K562 (cell line): ENCODE results near the gene COX20. TPM values are rescaled to one million over a fixed set of nuclear protein-coding genes. Genes with fewer than 3 reads are reported as not detected.
A peak's percentile ranks its signal among the peaks of the same experiment; 100 is the strongest.

Experiments used
- ARHGAP35 ChIP-seq: fragments of 450-650 bp; IDR thresholded peaks from 2 replicates; pipeline ENCODE4 v1.6.1; 2018; ENCODE audit not compliant: partially characterized antibody
- CTCFL ChIP-seq: IDR thresholded peaks from 2 replicates; pipeline ENCODE4 v1.6.1; 2011; ENCODE audit warnings: borderline replicate concordance, low read depth, mild to moderate bottlenecking, moderate library complexity, low read length; ENCODE audit not compliant: insufficient read depth, poor library complexity, severe bottlenecking
- E2F4 ChIP-seq: sonication (generic); formaldehyde crosslinking; IDR thresholded peaks from 2 replicates; pipeline ENCODE4 v1.8.0; 2022; ENCODE audit warnings: mild to moderate bottlenecking, low read depth, missing genetic modification reagents
- EP400 ChIP-seq: fragments of 450-650 bp; IDR thresholded peaks from 2 replicates; pipeline ENCODE4 v1.6.1; 2017; ENCODE audit warnings: antibody characterized with exemption, mild to moderate bottlenecking, moderate library complexity
- FOXK2 ChIP-seq, 2 experiments: fragments of 450-650 bp; IDR thresholded peaks in 1 of 2; conservative IDR thresholded peaks in 1 of 2; 2 replicates each; pipeline ENCODE4 v1.6.1; 2016; ENCODE audit warnings: low read depth in 2 of 2, mild to moderate bottlenecking in 1 of 2
- HMG20B ChIP-seq: fragments of 250-450 bp; sonication (Bioruptor Pico); IDR thresholded peaks from 2 replicates; pipeline ENCODE4 v1.5.0; 2021; ENCODE audit warnings: mild to moderate bottlenecking
- ILK ChIP-seq: fragments of 450-650 bp; IDR thresholded peaks from 2 replicates; pipeline ENCODE4 v1.6.1; 2016; ENCODE audit warnings: missing genetic modification characterization, low read depth, mild to moderate bottlenecking, missing compliant biosample characterization, moderate library complexity, borderline replicate concordance
- KLF6 ChIP-seq: fragments of 250-450 bp; sonication (Bioruptor Pico); IDR thresholded peaks from 2 replicates; pipeline ENCODE4 v1.4.0; 2020; ENCODE audit warnings: mild to moderate bottlenecking, moderate library complexity, borderline replicate concordance
- LARP7 ChIP-seq: fragments of 450-650 bp; IDR thresholded peaks from 2 replicates; pipeline ENCODE4 v1.6.1; 2016
- MXD1 ChIP-seq: fragments of 250-450 bp; sonication (Bioruptor Pico); IDR thresholded peaks from 2 replicates; pipeline ENCODE4 v1.8.0; 2021; ENCODE audit warnings: borderline replicate concordance, mild to moderate bottlenecking, moderate library complexity; ENCODE audit not compliant: poor library complexity, severe bottlenecking
- MXI1 ChIP-seq: IDR thresholded peaks from 2 replicates; pipeline ENCODE4 v1.6.1; 2011; ENCODE audit warnings: low read depth, mild to moderate bottlenecking, improper control_type of control experiment, low read length
- MYC ChIP-seq, 2 experiments: fragments of 250-450 bp in 1 of 2; sonication (Bioruptor Pico) in 1 of 2; IDR thresholded peaks; 2 replicates each; pipeline versions ENCODE4 v1.5.1 to v1.6.1; 2012 to 2021; ENCODE audit warnings: low read depth in 2 of 2, borderline replicate concordance in 1 of 2, improper control_type of control experiment in 1 of 2, low read length in 1 of 2, mild to moderate bottlenecking in 1 of 2, moderate library complexity in 1 of 2
- PPARD ChIP-seq: fragments of 250-450 bp; sonication (Bioruptor Pico); IDR thresholded peaks from 2 replicates; pipeline ENCODE4 v1.8.0; 2022; ENCODE audit warnings: inconsistent platforms, mild to moderate bottlenecking, moderate library complexity
- PTTG1 ChIP-seq: fragments of 450-650 bp; IDR thresholded peaks from 2 replicates; pipeline ENCODE4 v1.6.1; 2016; ENCODE audit warnings: low read depth, mild to moderate bottlenecking, missing genetic modification characterization, missing compliant biosample characterization
- RHOXF2B ChIP-seq: fragments of 250-450 bp; sonication (Bioruptor Pico); conservative IDR thresholded peaks from 2 replicates; pipeline ENCODE4 v1.5.1; 2021
- SMAD3 ChIP-seq: fragments of 450-650 bp; formaldehyde crosslinking; conservative IDR thresholded peaks from 2 replicates; pipeline ENCODE4 v1.4.0; 2020; ENCODE audit warnings: mild to moderate bottlenecking
- TAL1 ChIP-seq: fragments of 450-650 bp; IDR thresholded peaks from 2 replicates; pipeline ENCODE4 v1.6.1; 2016; ENCODE audit warnings: mild to moderate bottlenecking
- ZFP30 ChIP-seq: fragments of 250-450 bp; sonication (Bioruptor Pico); IDR thresholded peaks from 2 replicates; pipeline ENCODE4 v1.8.0; 2022; ENCODE audit warnings: moderate library complexity, mild to moderate bottlenecking, inconsistent platforms, borderline replicate concordance
- ZNF507 ChIP-seq: conservative IDR thresholded peaks from 2 replicates; pipeline ENCODE4 v1.6.1; 2017; ENCODE audit warnings: missing genetic modification characterization, missing compliant biosample characterization
- polyA plus RNA-seq, 8 experiments: library from polyadenylated mRNA; depleted of rRNA in 4 of 8; stranded (reverse) in 5 of 8; unstranded in 3 of 8; fragments of >200 nt; fragmentation: Nextera tagmentation in 2 of 8; fragmentation: Illumina TruSeq in 1 of 8; extraction: Ambion mirVana in 2 of 8; extraction: Trizol in 1 of 8; gene quantifications; 2 replicates each; pipeline versions ENCODE4 v1.2.1 to v1.2.3, GENCODE V29; 2011 to 2014; ENCODE audit warnings: inconsistent platforms in 1 of 8, missing spikeins in 1 of 8
- total RNA-seq, 7 experiments: library from RNA; depleted of rRNA in 6 of 7; stranded (reverse); fragments of >200 nt in 6 of 7; fragmentation: Illumina TruSeq in 2 of 7; extraction: Trizol in 2 of 7; gene quantifications; 2 replicates each; pipeline versions ENCODE4 v1.2.1 to v1.2.3, GENCODE V29; 2011 to 2021; ENCODE audit warnings: low replicate concordance in 1 of 7
- TF ChIP-seq, protein P1 (sequence below): sonication (generic); formaldehyde crosslinking; IDR thresholded peaks from 2 replicates; pipeline ENCODE4 v1.8.0; 2023; ENCODE audit warnings: mild to moderate bottlenecking, missing genetic modification reagents

Gene COX20
- total and polyA plus RNA-seq, 9 of the 15 experiments (the other 6 are each of a cell fraction or from before 2014, with no cell fraction given): 41.5 to 192 (median 84.3) TPM

- TF ChIP-seq SMAD3 (CRISPR knock-in tag): no peak; the same call in 1 of the 2 replicates
- no peak for TF ChIP-seq PPARD (CRISPR knock-in tag)
- TF ChIP-seq MXD1 (CRISPR knock-in tag): peak; percentile 93
- TF ChIP-seq RHOXF2B (CRISPR knock-in tag): no peak
- no peak for TF ChIP-seq CTCFL
- TF ChIP-seq PTTG1 (tag): no peak
- no peak for TF ChIP-seq ARHGAP35
- peak; percentile 76 for TF ChIP-seq EP400
- TF ChIP-seq LARP7: no peak; the same call in 1 of the 2 replicates
- TF ChIP-seq, protein P1, sequence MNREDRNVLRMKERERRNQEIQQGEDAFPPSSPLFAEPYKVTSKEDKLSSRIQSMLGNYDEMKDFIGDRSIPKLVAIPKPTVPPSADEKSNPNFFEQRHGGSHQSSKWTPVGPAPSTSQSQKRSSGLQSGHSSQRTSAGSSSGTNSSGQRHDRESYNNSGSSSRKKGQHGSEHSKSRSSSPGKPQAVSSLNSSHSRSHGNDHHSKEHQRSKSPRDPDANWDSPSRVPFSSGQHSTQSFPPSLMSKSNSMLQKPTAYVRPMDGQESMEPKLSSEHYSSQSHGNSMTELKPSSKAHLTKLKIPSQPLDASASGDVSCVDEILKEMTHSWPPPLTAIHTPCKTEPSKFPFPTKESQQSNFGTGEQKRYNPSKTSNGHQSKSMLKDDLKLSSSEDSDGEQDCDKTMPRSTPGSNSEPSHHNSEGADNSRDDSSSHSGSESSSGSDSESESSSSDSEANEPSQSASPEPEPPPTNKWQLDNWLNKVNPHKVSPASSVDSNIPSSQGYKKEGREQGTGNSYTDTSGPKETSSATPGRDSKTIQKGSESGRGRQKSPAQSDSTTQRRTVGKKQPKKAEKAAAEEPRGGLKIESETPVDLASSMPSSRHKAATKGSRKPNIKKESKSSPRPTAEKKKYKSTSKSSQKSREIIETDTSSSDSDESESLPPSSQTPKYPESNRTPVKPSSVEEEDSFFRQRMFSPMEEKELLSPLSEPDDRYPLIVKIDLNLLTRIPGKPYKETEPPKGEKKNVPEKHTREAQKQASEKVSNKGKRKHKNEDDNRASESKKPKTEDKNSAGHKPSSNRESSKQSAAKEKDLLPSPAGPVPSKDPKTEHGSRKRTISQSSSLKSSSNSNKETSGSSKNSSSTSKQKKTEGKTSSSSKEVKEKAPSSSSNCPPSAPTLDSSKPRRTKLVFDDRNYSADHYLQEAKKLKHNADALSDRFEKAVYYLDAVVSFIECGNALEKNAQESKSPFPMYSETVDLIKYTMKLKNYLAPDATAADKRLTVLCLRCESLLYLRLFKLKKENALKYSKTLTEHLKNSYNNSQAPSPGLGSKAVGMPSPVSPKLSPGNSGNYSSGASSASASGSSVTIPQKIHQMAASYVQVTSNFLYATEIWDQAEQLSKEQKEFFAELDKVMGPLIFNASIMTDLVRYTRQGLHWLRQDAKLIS (CRISPR knock-in tag): no peak
- TF ChIP-seq HMG20B: no peak
- no peak for TF ChIP-seq ZFP30
- TF ChIP-seq TAL1: no peak
- TF ChIP-seq E2F4 (CRISPR knock-in tag): no peak
- TF ChIP-seq MXI1: peak; percentile 97
- TF ChIP-seq ILK (tag): no peak
- peak; percentile 99 for TF ChIP-seq MYC (IDR thresholded peaks at IDR 0.05; ENCODE audit: low read depth, low read length)
- no peak for TF ChIP-seq MYC (CRISPR knock-in tag; IDR thresholded peaks at IDR 0.05; ENCODE audit: borderline replicate concordance, low read depth)
- no peak for TF ChIP-seq FOXK2 (conservative IDR thresholded peaks at IDR 0.05 in 1 of 2, IDR thresholded peaks at IDR 0.05 in 1 of 2; ENCODE audit: low read depth in 2 of 2)
- no peak for TF ChIP-seq KLF6 (CRISPR knock-in tag)
- TF ChIP-seq ZNF507 (tag): no peak
These were observed 27.4 kb downstream of the COX20 start (continued) for GRCh38 chr1:244862699-244863490.
